Fibroblast of the aortic adventitia (primary cell): ENCODE data around the gene NSL1. TPM values are rescaled to one million over a fixed set of nuclear protein-coding genes. Genes with fewer than 3 reads are reported as not detected.

Experiments used
- DNase-seq: peaks from one replicate; pipeline ENCODE4 v3.0.0-alpha.2; 2010; ENCODE audit warnings: low read depth
- H3K4me3 ChIP-seq: 2 replicates; pipeline ENCODE4 v1.5.1; 2011; ENCODE audit warnings: low read depth, mild to moderate bottlenecking, control low read depth, low read length, moderate library complexity
- CTCF ChIP-seq: IDR thresholded peaks from 2 replicates; pipeline ENCODE4 v1.5.1; 2011; ENCODE audit warnings: mild to moderate bottlenecking, low read length, control low read depth, inconsistent platforms; ENCODE audit not compliant: insufficient read depth
- total RNA-seq: library from RNA; depleted of rRNA; stranded (reverse); fragments of >200 nt; gene quantifications from 2 replicates; pipeline ENCODE4 v1.2.3, GENCODE V29; 2012; ENCODE audit warnings: low replicate concordance

NSL1 gene
- total RNA-seq, 1 donor = 41.1 TPM

GRCh38 chr1:212825798-212826452, 34.3 kb upstream of the NSL1 start:
- no peak for DNase-seq
- no peak for TF ChIP-seq CTCF
- H3K4me3 ChIP-seq = no peak overlapping the region

GRCh38 chr1:212824201-212824600, 32.6 kb upstream of the NSL1 start:
- DNase-seq = no peak
- H3K4me3 ChIP-seq = no peak overlapping the region
- no peak for TF ChIP-seq CTCF

GRCh38 chr1:212822956-212823355, 31.4 kb upstream of the NSL1 start:
- no peak overlapping the region for H3K4me3 ChIP-seq
- TF ChIP-seq CTCF = no peak
- DNase-seq = no peak

- TF ChIP-seq CTCF = no peak
- no peak overlapping the region for H3K4me3 ChIP-seq
Observed at GRCh38 chr1:212820969-212821368, 29.4 kb upstream of the NSL1 start.

GRCh38 chr1:212819726-212820125, 28.1 kb upstream of the NSL1 start:
- DNase-seq = no peak
- no peak overlapping the region for H3K4me3 ChIP-seq
- no peak for TF ChIP-seq CTCF

More at GRCh38 chr1:212820969-212821368, 29.4 kb upstream of the NSL1 start:
- DNase-seq = no peak

GRCh38 chr1:212816567-212817278, 25.1 kb upstream of the NSL1 start:
- H3K4me3 ChIP-seq = no peak overlapping the region
- TF ChIP-seq CTCF = no peak
- no peak for DNase-seq
